ENCODE data around the gene CCL22. TPM values are rescaled to one million over a fixed set of nuclear protein-coding genes. Genes with fewer than 3 reads are reported as not detected.
"Not testable (repeated sequence)": the region's sequence is repeated elsewhere in the genome, so short reads cannot be mapped to it uniquely, and the experiment has no call there.

Gene CCL22
- total RNA-seq, 1 experiment from 2014 or later: not detected

- in situ Hi-C loops (cut with HindIII; ENCODE audit: low pct_unique_long_range_greater_than_20kb, low sequenced_read_pairs): no loop called here
- no peak for DNase-seq (ENCODE audit: low read depth, low spot score)
Measured at GRCh38 chr16:57371494-57372371, 13.2 kb downstream of the CCL22 start.

GRCh38 chr16:57372372-57373116, 14.0 kb downstream of the CCL22 start, which contains the start of gene CX3CL1:
CX3CL1 (plus strand) TSS chr16:57372490; CDS start chr16:57372569, 79 bp downstream.
- peak; percentile 38 for DNase-seq (ENCODE audit: low read depth, low spot score)

DNA sequence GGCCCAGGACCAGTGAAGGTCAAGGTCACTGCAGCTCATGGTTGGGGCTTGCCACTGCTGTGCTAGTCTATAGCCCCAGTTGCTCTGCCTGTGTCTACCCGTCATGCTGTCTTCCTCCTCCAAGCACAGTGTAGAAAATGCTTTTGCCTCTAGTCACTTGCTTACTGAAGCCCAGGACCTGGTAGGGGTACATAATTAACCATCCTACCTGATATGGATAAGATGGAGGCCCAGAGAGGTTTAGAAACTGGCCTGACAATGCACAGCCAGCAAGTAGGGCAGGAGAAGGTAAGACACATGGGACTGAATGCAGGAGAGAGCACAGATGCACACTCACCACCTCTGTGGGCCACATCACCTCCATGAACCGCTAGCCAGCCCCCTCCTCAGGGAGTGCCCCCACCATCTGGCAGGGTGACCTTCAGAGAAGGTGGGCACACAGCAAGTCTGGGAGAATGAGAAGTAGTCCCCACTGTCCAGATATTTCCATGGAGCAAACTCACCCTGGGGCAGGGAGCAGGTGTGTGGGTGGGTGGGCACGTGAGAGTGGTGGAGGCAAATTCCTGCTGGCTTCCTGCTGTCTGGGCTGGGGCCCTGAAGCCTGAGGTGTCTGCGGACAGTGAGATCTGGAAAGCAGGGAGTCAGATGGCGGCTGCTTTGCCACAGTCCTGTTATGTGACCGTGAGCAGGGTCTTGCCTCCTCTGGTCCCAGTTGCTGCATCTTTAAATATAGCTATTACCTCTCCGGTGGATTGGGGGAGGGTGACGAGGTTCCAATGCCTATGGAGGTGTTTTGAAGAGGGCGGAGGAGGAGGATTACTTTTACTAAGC, 14.7 kb downstream of the CCL22 start:
- in situ Hi-C loops (cut with HindIII; ENCODE audit: low pct_unique_long_range_greater_than_20kb, low sequenced_read_pairs): no loop called here
- no peak for DNase-seq (ENCODE audit: low read depth, low spot score)

More at GRCh38 chr16:57372372-57373116, 14.0 kb downstream of the CCL22 start, which contains the start of gene CX3CL1:
- in situ Hi-C loops (cut with HindIII; ENCODE audit: low pct_unique_long_range_greater_than_20kb, low sequenced_read_pairs): no loop called here

DNA sequence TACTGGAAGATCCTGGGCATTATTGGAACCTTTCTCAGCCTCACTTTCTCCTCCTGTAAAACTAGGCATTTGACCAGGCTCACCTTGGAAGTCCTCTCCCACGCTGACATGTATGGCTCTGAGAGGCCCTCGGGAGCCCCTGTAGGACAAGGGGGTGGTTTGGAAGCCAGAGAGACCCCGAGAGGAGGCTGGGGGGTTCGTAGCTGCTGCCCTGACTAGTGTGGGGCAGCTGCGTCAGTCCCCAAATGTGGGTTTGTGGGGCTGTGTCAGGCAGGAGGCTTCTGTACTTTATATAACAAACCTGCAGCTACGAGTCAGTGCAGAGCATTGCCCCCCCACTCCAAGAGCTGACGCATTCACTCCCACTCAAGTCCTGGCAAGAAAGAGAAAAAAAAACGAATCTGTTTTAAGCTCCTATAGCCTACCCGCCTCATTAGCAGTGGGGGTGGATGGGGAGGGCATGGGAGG, 15.5 kb downstream of the CCL22 start:
- in situ Hi-C loops (cut with HindIII; ENCODE audit: low pct_unique_long_range_greater_than_20kb, low sequenced_read_pairs): no loop called here
- DNase-seq (ENCODE audit: low read depth, low spot score): no peak

DNA sequence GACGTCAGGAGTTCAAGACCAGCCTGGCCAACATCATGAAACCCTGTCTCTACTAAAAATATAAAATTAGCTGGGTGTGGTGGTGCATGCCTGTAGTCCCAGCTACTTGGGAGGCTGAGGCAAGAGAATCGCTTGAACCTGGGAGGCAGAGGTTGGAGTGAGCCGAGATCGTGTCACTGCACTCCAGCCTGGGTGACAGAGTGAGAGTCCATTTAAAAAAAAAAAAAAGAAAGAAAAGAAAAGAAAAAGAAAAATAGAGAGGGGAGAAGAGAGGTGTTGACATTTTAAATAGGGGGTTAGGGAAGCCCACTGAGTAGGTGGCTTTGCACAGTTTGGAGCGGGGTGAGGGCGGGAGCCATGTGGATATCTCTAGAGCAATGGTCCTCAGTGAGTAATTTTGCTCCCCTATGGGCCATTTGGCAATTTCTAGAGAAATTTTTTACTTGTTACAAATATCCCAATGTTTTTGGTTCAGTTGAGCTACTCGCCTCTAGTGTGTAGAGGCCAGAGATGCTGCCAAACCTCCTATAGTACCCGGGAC, 16.4 kb downstream of the CCL22 start:
- in situ Hi-C loops (cut with HindIII; ENCODE audit: low pct_unique_long_range_greater_than_20kb, low sequenced_read_pairs); DNase-seq (ENCODE audit: low read depth, low spot score): not testable (repeated sequence)

DNA sequence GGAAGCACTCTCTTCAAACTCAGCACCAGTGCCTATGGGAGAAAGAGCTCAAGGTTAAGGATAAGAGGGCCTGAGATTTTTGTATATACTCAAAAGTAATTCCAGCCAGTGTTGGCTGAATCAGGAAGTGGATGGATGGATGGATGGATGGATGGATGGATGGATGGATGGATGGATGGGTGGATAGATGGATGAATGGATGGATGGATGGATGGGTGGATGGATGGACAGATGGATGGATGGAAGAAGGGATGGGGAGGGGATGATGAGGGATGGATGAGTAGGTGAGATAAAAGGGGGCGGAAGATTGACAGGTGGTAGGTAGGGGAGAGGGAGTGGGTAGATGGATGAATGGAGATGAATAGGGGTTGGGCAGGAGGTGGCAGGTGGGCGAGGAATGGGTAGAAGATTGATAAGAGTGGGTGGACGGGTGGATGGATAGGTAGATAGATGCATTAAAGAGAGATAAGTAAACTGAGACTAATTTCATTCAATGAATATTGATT, 17.8 kb downstream of the CCL22 start:
- in situ Hi-C loops (cut with HindIII; ENCODE audit: low pct_unique_long_range_greater_than_20kb, low sequenced_read_pairs): no loop called here
- no peak for DNase-seq (ENCODE audit: low read depth, low spot score)

- peak; percentile 28 for DNase-seq (ENCODE audit: low read depth, low spot score)
- in situ Hi-C loops (cut with HindIII; ENCODE audit: low pct_unique_long_range_greater_than_20kb, low sequenced_read_pairs): no loop called here
Measured at GRCh38 chr16:57377080-57377841, 18.7 kb downstream of the CCL22 start.

GRCh38 chr16:57379579-57379978, 21.0 kb downstream of the CCL22 start:
- in situ Hi-C loops (cut with HindIII; ENCODE audit: low pct_unique_long_range_greater_than_20kb, low sequenced_read_pairs): no loop called here
- DNase-seq (ENCODE audit: low read depth, low spot score): no peak

GRCh38 chr16:57380671-57381462, 22.3 kb downstream of the CCL22 start:
- DNase-seq (ENCODE audit: low read depth, low spot score): no peak
- in situ Hi-C loops (cut with HindIII; ENCODE audit: low pct_unique_long_range_greater_than_20kb, low sequenced_read_pairs): no loop called here

DNA sequence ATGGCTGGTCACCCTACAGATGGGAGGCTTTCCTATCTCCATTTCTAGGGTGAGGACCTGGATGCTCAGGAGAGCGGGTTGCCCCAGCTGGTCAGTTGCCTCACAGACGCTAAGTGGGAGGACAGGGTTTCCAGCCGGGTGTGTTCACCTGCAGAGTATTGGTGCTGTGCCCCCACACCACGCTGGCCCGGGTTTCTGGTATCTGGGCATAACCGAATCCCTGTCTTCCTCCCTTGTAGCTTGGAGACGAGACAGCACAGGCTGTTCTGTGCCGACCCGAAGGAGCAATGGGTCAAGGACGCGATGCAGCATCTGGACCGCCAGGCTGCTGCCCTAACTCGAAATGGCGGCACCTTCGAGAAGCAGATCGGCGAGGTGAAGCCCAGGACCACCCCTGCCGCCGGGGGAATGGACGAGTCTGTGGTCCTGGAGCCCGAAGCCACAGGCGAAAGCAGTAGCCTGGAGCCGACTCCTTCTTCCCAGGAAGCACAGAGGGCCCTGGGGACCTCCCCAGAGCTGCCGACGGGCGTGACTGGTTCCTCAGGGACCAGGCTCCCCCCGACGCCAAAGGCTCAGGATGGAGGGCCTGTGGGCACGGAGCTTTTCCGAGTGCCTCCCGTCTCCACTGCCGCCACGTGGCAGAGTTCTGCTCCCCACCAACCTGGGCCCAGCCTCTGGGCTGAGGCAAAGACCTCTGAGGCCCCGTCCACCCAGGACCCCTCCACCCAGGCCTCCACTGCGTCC, 23.4 kb downstream of the CCL22 start:
- in situ Hi-C loops (cut with HindIII; ENCODE audit: low pct_unique_long_range_greater_than_20kb, low sequenced_read_pairs): no loop called here

DNA sequence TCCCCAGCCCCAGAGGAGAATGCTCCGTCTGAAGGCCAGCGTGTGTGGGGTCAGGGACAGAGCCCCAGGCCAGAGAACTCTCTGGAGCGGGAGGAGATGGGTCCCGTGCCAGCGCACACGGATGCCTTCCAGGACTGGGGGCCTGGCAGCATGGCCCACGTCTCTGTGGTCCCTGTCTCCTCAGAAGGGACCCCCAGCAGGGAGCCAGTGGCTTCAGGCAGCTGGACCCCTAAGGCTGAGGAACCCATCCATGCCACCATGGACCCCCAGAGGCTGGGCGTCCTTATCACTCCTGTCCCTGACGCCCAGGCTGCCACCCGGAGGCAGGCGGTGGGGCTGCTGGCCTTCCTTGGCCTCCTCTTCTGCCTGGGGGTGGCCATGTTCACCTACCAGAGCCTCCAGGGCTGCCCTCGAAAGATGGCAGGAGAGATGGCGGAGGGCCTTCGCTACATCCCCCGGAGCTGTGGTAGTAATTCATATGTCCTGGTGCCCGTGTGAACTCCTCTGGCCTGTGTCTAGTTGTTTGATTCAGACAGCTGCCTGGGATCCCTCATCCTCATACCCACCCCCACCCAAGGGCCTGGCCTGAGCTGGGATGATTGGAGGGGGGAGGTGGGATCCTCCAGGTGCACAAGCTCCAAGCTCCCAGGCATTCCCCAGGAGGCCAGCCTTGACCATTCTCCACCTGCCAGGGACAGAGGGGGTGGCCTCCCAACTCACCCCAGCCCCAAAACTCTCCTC, 24.1 kb downstream of the CCL22 start:
- in situ Hi-C loops (cut with HindIII; ENCODE audit: low pct_unique_long_range_greater_than_20kb, low sequenced_read_pairs): no loop called here

More for the DNA sequence above, 23.4 kb downstream of the CCL22 start:
- DNase-seq (ENCODE audit: low read depth, low spot score): no peak

DNA sequence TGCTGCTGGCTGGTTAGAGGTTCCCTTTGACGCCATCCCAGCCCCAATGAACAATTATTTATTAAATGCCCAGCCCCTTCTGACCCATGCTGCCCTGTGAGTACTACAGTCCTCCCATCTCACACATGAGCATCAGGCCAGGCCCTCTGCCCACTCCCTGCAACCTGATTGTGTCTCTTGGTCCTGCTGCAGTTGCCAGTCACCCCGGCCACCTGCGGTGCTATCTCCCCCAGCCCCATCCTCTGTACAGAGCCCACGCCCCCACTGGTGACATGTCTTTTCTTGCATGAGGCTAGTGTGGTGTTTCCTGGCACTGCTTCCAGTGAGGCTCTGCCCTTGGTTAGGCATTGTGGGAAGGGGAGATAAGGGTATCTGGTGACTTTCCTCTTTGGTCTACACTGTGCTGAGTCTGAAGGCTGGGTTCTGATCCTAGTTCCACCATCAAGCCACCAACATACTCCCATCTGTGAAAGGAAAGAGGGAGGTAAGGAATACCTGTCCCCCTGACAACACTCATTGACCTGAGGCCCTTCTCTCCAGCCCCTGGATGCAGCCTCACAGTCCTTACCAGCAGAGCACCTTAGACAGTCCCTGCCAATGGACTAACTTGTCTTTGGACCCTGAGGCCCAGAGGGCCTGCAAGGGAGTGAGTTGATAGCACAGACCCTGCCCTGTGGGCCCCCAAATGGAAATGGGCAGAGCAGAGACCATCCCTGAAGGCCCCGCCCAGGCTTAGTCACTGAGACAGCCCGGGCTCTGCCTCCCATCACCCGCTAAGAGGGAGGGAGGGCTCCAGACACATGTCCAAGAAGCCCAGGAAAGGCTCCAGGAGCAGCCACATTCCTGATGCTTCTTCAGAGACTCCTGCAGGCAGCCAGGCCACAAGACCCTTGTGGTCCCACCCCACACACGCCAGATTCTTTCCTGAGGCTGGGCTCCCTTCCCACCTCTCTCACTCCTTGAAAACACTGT, 25.0 kb downstream of the CCL22 start:
- in situ Hi-C loops (cut with HindIII; ENCODE audit: low pct_unique_long_range_greater_than_20kb, low sequenced_read_pairs): no loop called here
- DNase-seq (ENCODE audit: low read depth, low spot score): no peak

More for the DNA sequence above, 24.1 kb downstream of the CCL22 start:
- DNase-seq (ENCODE audit: low read depth, low spot score): no peak

DNA sequence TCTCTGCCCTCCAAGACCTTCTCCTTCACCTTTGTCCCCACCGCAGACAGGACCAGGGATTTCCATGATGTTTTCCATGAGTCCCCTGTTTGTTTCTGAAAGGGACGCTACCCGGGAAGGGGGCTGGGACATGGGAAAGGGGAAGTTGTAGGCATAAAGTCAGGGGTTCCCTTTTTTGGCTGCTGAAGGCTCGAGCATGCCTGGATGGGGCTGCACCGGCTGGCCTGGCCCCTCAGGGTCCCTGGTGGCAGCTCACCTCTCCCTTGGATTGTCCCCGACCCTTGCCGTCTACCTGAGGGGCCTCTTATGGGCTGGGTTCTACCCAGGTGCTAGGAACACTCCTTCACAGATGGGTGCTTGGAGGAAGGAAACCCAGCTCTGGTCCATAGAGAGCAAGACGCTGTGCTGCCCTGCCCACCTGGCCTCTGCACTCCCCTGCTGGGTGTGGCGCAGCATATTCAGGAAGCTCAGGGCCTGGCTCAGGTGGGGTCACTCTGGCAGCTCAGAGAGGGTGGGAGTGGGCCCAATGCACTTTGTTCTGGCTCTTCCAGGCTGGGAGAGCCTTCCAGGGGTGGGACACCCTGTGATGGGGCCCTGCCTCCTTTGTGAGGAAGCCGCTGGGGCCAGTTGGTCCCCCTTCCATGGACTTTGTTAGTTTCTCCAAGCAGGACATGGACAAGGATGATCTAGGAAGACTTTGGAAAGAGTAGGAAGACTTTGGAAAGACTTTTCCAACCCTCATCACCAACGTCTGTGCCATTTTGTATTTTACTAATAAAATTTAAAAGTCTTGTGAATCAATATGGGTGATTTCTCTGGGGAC, 25.9 kb downstream of the CCL22 start:
- in situ Hi-C loops (cut with HindIII; ENCODE audit: low pct_unique_long_range_greater_than_20kb, low sequenced_read_pairs): no loop called here
- DNase-seq (ENCODE audit: low read depth, low spot score): no peak
